ENCODE measurements around the gene EHD1.

Gene EHD1

GRCh38 chr11:64872790-64873488 lies 5.5 kb downstream of the EHD1 start:
- no peak for DNase-seq (ENCODE audit: low read depth)

DNA sequence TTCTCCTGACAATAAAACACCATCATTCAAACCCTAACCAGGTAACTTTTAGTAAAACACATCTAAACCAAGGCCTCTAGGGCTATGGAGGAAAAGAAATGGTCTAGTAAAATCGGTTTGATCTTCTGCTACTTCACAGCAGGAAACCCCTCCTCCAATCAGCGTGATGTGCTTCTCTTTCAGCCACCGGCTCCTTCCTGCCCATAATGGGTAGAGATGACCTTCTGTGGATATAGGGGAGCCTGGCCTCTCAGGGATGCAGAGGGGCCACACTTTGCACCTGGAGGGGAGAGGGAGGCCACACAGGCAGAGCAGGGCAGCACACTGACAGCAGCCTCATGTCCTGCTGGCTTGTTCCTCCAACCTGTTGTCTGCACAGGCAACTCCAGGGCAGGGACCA lies 6.9 kb downstream of the EHD1 start:
- DNase-seq (ENCODE audit: low read depth), result no peak

GRCh38 chr11:64870893-64871466 lies 7.4 kb downstream of the EHD1 start:
- no peak for DNase-seq (ENCODE audit: low read depth)

DNA sequence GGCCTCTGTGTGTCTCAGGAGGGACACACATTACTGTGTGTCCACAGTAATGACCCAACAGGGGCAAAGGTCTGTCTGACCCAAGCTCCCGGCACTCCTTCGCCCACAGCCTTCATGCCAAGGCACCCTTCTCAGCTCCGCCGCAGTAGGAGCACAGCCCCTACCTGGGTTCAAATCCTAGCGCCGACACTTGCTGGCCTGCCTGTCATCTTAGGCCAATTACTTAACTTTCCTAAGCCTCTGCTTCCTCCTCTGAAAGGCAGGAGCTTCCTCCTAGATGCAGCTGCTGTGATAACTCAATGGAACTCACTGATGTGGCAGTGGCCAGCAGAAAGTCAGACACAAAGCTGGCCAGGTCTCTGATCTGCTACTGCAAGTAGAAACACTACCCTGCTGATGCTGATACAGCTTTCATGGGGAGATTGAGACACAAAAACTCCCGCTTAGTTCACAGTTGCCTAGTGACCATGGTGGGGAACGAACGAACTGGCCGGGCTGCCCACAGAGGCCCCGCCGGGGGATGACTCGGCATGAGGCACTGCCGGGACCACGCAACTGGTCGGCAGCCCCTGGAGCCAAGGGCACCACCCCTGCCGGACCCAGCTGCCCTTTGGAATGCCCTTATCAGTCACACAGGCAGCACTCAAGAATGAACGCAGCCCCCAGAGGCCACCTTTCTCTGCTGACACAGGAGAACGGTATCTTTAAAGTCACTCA lies 8.1 kb downstream of the EHD1 start:
- no peak for DNase-seq (ENCODE audit: low read depth)

- no peak for DNase-seq (ENCODE audit: low read depth)
Measured at GRCh38 chr11:64869571-64870175, 8.7 kb downstream of the EHD1 start.

DNA sequence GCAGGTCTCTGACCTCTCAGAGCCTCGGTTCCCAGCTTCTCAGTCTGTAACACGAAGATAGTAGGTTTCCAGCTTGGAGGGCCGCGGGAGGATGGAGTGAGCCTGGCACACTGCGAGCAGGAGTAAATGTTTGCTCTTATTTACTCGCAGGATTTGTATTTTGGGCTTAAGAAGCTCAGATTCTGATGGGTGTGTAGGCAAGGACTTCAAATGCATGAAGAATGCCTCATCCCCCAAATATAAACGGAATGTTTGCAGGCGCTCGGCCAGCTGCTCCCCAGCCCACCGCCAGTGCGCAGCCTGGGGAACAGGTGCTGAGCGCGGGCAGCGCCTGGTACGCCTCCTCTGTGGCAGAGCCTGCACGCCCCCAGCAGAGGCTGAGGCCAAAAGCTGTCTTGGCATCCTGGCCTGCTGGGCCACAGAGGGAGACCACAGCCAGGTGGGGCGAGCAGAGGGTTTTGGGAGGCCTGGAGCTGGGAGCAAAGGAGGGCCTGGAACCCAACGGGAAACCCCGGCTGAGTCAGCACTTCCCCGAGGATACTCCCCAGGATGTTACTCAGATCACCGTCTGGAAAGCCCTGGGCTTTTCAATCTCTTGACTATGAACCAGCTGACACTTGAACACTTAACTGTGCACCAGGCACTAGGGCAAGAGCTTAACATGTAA lies 9.4 kb downstream of the EHD1 start:
- no peak for DNase-seq (ENCODE audit: low read depth)

GRCh38 chr11:64867748-64868462 lies 10.5 kb downstream of the EHD1 start:
- no peak for DNase-seq (ENCODE audit: low read depth)

GRCh38 chr11:64866173-64866491 lies 12.3 kb downstream of the EHD1 start:
- no peak for DNase-seq (ENCODE audit: low read depth)

DNA sequence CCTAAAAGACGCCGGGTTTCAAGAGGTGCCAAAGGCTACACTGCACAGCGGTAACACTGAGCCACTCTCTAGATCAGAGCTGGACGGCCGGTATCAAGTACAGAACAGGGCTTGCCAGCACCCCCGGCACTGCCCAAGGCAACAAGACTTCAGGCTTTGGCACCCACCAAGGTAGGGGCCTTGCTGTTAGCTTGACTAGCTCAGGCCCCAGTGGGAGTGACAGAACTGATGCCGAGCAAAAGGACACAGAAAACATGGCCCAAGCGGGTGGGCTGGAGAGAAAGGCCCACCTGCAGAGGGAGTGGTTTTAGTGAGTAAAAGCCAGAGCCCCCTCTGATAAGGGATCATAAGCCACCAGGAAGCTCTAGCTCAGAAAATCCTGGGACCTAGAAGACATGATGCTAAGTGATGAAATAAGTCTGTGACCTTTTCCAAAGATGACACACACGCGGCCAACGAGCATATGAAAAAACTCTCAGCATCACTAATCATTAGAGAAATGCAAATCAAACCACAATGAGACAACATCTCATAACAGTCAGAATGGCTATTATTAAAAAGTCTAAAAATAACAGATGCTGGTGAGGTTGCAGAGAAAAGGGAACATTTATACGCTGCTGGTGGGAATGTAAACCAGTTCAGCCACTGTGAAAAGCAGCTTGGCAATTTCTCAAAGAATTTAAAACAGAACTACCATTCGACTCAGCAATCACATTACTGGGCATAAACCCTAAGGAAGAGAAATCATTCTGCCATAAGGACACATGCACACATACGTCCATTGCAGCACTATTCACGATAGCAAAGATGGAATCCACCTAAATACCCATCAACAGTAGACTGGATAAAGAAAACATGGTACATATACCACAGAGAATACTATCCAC lies 12.9 kb downstream of the EHD1 start:
- DNase-seq (ENCODE audit: low read depth), result no peak

GRCh38 chr11:64864473-64865285 lies 13.7 kb downstream of the EHD1 start:
- DNase-seq (ENCODE audit: low read depth), result no peak

GRCh38 chr11:64864135-64864472 lies 14.3 kb downstream of the EHD1 start:
- no peak for DNase-seq (ENCODE audit: low read depth)

DNA sequence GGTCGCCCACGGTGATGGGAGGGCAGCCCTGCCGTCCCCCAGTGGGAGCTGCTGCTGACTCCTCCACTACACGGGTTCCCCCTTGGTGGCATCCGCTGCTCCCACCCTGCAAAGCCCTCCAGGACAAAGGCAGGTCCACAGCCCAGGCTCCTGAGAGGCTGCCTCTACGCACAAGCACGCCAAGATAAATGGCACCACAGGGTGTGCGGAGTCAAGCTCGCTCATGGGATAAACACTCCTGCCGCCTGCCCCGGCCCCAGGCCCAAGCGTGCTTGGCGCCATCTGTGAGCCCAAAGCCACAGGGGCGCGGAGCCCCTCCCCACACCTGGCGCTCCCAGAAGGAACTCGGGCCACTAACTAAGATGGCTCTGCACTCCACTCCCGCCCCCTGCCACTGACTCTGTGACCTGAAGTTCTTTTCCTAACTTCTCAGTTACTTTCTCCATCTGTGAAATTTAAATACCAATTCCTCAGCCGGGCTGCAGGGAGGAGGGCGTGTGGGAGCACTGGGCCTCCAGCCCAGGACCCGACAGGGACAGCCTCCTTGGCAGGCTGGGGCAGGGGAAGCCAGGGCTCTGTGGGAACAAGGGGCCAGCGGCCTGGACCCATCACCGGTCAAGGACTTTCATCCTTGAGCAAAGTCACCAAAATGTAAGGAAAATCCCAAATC lies 14.9 kb downstream of the EHD1 start:
- DNase-seq (ENCODE audit: low read depth), result no peak

GRCh38 chr11:64862987-64863390 lies 15.4 kb downstream of the EHD1 start:
- DNase-seq (ENCODE audit: low read depth), result no peak

DNA sequence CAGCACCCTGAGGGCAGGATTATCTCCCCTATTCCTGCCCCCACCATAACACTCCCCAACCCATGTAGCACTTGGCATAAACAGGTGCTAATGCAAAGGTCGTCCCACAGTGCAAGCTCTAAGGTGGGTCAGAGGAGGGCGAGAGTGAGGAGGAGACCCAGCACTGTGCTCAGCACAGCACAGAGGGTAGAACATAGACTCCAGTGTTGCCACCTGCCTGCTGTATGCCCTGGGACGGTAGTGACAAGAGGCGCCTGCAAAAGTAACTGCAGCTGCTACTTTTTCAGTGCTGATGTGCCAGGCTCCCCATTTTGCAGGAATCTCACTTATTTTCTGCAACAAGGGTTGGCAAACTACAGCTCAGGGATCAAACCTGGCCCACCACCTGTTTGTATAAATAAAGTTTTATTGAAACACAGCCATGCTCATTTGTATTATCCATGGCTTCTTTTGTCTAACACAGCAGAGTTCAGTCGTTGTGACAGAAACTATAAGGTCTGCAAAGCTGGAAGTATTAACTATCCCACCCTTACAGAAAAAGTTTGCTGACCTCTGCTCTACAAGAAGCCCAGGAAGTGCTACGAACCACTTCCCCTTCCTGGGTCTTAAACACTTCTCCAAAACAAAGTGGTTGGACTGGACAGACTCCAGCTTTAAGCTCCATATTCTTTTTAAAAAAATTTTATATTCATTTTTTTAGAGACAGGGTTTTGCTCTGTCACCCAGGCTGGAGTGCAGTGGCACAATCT lies 17.0 kb downstream of the EHD1 start:
- DNase-seq (ENCODE audit: low read depth), result no peak

GRCh38 chr11:64859542-64860414 lies 18.6 kb downstream of the EHD1 start:
- no peak for DNase-seq (ENCODE audit: low read depth)

DNA sequence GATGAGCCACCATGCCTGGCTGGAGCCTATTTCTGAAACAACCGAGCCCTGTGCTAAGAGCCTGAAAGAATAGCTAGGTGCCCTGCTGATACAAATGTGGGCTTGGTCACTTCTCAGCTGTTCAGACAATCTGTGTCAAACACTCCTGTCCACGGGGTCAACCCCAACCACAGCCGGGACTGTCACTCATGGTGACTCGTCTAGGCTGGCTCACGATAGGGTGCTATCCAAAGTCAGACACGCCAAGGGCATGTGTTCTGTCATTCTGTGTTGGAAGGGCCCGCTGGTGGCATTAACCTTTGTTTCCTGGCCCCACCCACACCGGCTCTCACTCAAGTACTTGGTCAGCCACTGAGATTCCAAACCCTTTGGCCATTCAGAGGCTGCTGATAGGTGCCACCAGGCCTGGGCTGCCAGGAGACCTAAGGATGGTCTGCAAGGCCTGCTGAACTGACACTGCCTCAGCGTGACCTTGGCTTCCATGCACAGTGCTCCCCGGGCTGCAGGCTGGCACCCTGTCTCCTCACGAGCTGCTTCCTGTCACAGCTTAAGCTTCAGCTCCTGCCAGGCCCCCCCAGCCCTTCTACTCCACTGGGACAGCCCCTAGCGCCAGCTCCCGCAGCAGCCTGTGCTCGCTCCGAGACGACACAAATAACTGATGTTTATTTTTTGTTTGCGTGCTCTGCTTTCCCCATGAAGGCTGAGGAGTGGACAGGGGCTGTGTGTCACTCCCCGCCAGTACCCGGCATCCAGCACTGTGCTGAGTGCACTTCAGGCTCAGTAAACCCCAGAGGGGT lies 19.8 kb downstream of the EHD1 start:
- DNase-seq (ENCODE audit: low read depth), result no peak

DNA sequence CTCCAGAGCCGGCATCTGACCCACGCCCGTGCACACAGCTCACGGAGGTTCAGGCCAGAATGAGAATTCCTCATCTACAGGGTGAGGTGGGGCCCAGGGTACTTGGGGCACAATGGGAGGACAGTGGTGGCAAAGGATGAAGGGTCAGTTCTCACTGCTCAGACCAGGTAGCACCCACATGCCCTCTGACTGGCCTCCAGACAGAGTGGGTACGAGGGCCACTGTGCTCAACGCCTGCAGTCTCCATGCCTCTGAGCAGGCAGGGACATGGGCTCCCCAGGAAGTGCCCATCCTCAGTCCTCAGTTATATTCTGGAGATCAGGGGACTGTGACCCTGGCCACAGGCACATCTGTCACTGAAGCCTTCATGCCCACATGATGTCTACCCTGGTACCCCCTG lies 20.9 kb downstream of the EHD1 start:
- no peak for DNase-seq (ENCODE audit: low read depth)

All from activated T-helper 1 cell treated with Interleukin-2 at 50 U/mL for 16 hours (primary cell).